ENCODE measurements around the gene FAM120A. TPM values are rescaled to one million over a fixed set of nuclear protein-coding genes. Genes with fewer than 3 reads are reported as not detected.

Gene FAM120A
- total RNA-seq, 2 donors from 2014 or later = 56.8 to 77.5 TPM

GRCh38 chr9:93574900-93575795 lies 123.7 kb downstream of the FAM120A start:
- Histone ChIP-seq H3K27me3 (no peaks in the 10 kb centered on the region), H3K27ac (peak overlapping the region; percentile 85 to 94 (median 86)), H3K4me3 (peak overlapping the region; percentile 42 to 83), H3K36me3 (replicated peaks in 1 of 2; ENCODE audit: insufficient read depth in 1 of 2, low read depth in 2 of 2) (no peaks in the 10 kb centered on the region), H3K9me3 (no peaks in the 10 kb centered on the region), H3K4me1 (peaks cover 35% of the 10 kb centered on the region)
- no peak for TF ChIP-seq POLR2A (IDR thresholded peaks at IDR 0.05)
- TF ChIP-seq CTCF (IDR thresholded peaks at IDR 0.05) = no peak
- no peak for DNase-seq
- WGBS, 2 donors = 25 to 34% methylated on average over 20 to 30 of the region's 30 CpGs
- no peak for ATAC-seq
- intact Hi-C loops (cut with DNase I) = no loop called here

- ATAC-seq (peak; percentile 23), DNase-seq (peak; percentile 39 to 58 (median 50))
- H3K4me1 ChIP-seq = peaks cover 42% of the 10 kb centered on the region
- H3K27ac ChIP-seq = peak overlapping the region; percentile 85 to 94 (median 86)
- H3K27me3 ChIP-seq = no peaks in the 10 kb centered on the region
- 0 to 1% methylated on average over 21 to 26 of the region's 26 CpGs for WGBS, 2 donors
- TF ChIP-seq POLR2A (IDR thresholded peaks at IDR 0.05) (peak in 2 of 3 donors; percentile 63 to 67), CTCF (IDR thresholded peaks at IDR 0.05) (no peak)
- no peaks in the 10 kb centered on the region for H3K9me3 ChIP-seq
- H3K4me3 ChIP-seq = peak overlapping the region; percentile 42 to 83
- H3K36me3 ChIP-seq (replicated peaks in 1 of 2; ENCODE audit: insufficient read depth in 1 of 2, low read depth in 2 of 2) = no peaks in the 10 kb centered on the region
- intact Hi-C loops (cut with DNase I) = no loop called here
Measured at GRCh38 chr9:93575796-93576257, 124.3 kb downstream of the FAM120A start.

DNA sequence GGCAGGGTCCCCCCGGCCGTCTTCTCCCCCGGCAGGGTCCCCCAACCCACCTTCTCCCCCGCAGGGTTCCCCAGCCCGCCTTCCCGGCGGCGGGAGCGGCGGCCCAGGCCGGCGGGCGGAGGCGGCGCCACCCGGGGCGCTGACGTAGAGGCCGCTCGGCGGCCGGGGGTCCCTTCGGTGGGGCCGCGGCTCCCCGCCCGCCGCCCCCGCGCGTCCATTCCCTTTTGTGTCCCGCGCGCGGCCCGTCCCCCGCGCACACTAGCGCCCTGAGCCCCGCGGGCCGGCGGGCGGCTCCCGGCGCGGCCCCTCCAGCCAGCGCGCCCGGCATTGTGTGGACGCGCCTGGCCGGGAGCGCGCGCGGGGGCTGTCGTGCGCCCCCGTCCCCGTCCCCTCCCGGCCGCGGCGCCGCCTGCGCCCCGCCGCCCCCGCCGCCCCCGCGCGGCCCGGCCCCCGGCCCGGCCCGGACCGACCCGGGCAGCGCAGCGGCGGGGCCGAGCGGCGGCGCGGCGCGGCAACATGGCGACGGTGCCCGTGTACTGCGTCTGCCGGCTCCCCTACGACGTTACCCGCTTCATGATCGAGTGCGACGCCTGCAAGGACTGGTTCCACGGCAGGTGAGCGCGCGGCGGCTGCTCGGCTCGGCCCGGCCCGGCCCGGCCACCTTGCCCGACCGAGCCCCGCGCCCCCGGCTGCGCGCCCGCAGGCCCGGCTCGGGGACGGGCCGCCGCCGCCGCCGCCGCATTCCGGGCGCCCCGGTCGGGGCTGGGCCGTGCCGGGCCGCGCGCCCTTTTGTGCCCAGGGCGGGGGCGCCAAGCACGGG lies 125.0 kb downstream of the FAM120A start, which contains the start of gene PHF2:
Gene PHF2, plus strand, starts transcription at position 327 of the 820 bp plus-strand sequence. Its CDS starts 190 bp downstream, at position 517.
- no peaks in the 10 kb centered on the region for H3K27me3 ChIP-seq
- H3K9me3 ChIP-seq = no peaks in the 10 kb centered on the region
- H3K4me1 ChIP-seq = peaks cover 49% of the 10 kb centered on the region
- DNase-seq = peak in 2 of 4 donors; percentile 41 to 44
- no peaks in the 10 kb centered on the region for H3K36me3 ChIP-seq (replicated peaks in 1 of 2; ENCODE audit: insufficient read depth in 1 of 2, low read depth in 2 of 2)
- TF ChIP-seq CTCF (IDR thresholded peaks at IDR 0.05) (no peak), POLR2A (IDR thresholded peaks at IDR 0.05) (no peak)
- intact Hi-C loops (cut with DNase I) = no loop called here
- WGBS, 2 donors = 0% methylated on average over 62 of the region's 140 CpGs; no CpG with 5 or more reads in 1 of the 2 donors
- peak within 1 kb of the TSS; percentile 51 to 83 for H3K4me3 ChIP-seq
- H3K27ac ChIP-seq = peak within 1 kb of the TSS; percentile 85 to 94 (median 86)
- peak; percentile 60 for ATAC-seq

DNA sequence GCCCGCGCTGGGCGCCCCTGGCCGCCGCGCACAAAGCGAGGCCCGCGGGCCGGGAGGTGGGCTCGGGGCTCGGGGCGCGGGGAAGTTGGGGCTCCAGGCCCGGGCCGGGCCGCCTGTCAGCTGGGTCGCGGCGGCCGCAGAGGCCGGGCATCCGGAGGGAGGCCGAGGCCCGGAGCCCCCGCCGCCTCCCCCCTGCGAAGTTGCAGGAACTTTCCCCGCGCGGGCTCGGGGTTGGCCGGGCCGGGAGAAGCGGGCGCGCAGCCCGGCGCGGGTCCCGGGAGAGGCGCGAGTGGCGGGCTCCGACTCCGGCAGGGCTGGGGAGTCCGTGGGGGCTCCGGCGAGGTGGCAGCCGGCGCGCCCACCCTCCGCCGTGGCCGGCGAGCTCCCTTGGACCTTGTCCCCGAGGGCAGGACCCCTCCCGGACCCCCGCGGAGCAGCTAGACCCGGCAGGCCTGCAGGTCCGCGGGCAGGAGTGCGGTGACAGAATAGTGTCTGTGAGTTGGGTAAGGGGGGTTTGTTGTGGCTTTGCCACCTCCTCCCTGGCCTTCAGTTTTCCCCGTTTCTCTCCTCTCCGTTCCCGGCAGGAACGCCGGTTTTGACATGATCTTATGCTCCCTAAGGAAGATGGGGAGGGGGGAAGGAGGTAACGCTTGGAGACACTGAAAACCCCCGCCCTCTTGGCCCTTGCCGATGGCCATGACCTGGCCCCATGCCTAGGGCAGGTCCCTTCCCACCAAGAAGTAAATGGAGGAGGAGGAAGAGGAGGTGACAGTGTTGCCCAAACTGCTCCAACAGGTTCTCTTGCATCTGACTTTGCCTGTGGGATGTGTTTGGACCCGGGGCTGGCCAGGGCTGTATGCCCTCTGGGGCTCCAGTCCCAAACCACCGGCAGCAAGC lies 125.8 kb downstream of the FAM120A start:
- Histone ChIP-seq H3K27ac (peak overlapping the region; percentile 73 to 85 (median 80)), H3K4me3 (peak overlapping the region; percentile 35 to 51), H3K4me1 (peaks cover 57% of the 10 kb centered on the region), H3K36me3 (replicated peaks in 1 of 2; ENCODE audit: insufficient read depth in 1 of 2, low read depth in 2 of 2) (no peaks in the 10 kb centered on the region), H3K9me3 (no peaks in the 10 kb centered on the region), H3K27me3 (no peaks in the 10 kb centered on the region)
- DNase-seq (peak in 2 of 4 donors; percentile 39 to 56), ATAC-seq (peak; percentile 15)
- intact Hi-C loops (cut with DNase I) = no loop called here
- TF ChIP-seq CTCF (IDR thresholded peaks at IDR 0.05) (no peak), POLR2A (IDR thresholded peaks at IDR 0.05) (peak in 2 of 3 donors; percentile 38 to 41)
- 1% methylated on average over 10 to 58 of the region's 74 CpGs for WGBS, 2 donors

All from body of pancreas (tissue), 4 donors.